ENCODE results near the gene IFRD1.

- TF ChIP-seq CTCF (optimal IDR thresholded peaks at IDR 0.05 in 1 of 3, IDR thresholded peaks at IDR 0.05 in 1 of 3, conservative IDR thresholded peaks at IDR 0.05 in 1 of 3; ENCODE audit: extremely low read depth in 1 of 3, insufficient read depth in 2 of 3, low read length in 3 of 3): no peak
- no peak for TF ChIP-seq EZH2 (IDR thresholded peaks at IDR 0.05; ENCODE audit: low read length)
Observed at GRCh38 chr7:112510001-112510742, 59.9 kb downstream of the IFRD1 start.
